ENCODE data around the gene ZNF311. TPM values are rescaled to one million over a fixed set of nuclear protein-coding genes. Genes with fewer than 3 reads are reported as not detected.

Gene ZNF311
- not detected in 2 replicates for total RNA-seq (2014; rRNA removed; shearing (Covaris generic); ENCODE audit: low replicate concordance)

DNA sequence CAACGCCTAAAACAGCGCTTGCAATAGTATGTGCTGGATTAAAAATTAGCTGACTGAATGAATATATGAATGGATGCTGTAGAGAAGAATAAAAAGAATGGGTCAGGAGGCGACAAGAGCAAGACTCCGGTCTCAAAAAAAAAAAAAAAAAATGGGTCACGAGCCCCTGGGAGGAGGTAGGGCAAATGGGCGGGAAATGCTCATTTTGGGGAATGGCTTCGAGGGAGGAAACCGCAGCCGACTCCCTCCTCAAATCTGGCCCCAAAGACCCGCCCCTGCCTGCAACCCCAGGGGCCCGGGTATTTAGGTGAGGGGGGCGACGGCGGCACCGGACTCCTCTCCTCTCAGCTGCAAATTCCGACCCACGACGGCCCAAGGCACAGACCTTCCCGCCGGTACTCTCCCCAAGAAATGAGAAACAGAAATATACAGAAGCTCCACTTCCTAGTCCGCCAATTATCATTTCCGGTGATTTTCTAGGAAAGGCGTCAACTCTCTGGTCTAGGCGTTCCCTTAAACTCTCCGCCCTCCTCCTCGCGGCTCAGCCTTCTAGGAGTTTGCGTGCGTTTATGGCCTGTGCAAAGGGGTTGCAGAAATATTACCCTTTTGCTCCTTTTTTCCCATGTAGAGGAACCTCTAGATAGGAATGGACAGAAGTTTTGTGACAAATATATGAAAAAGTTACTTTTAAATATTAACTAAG lies at the start of gene ZNF311:
Gene ZNF311 (minus strand): TSS at position 133 of the 703 bp plus-strand sequence. CDS start 1,361 bp downstream, outside the sequence.
- H3K36me3 ChIP-seq (ENCODE audit: insufficient read depth, low read length): no peaks in the 10 kb centered on the region
- no peaks in the 10 kb centered on the region for H3K4me1 ChIP-seq (ENCODE audit: low read length)
- H3K9me2 ChIP-seq (replicated peaks; ENCODE audit: insufficient read depth, low read length): no peaks in the 10 kb centered on the region
- no peak within 1 kb of the TSS for H2AFZ ChIP-seq (ENCODE audit: low read length)
- H3K4me3 ChIP-seq (ENCODE audit: low read length): no peak within 1 kb of the TSS
- H3K9ac ChIP-seq (ENCODE audit: low read length): no peak within 1 kb of the TSS
- no peaks in the 10 kb centered on the region for H3K79me2 ChIP-seq (ENCODE audit: low read length)
- no peak within 1 kb of the TSS for H3K27ac ChIP-seq (ENCODE audit: low read length)
- H3K27me3 ChIP-seq (ENCODE audit: low read length): no peaks in the 10 kb centered on the region
- DNase-seq: no peak
- H4K20me1 ChIP-seq (ENCODE audit: insufficient read depth, low read depth, low read length): no peaks in the 10 kb centered on the region
- no peaks in the 10 kb centered on the region for H3K9me3 ChIP-seq (ENCODE audit: low read length)
- H3K4me2 ChIP-seq (ENCODE audit: low read depth, low read length, poor library complexity, severe bottlenecking): no peak within 1 kb of the TSS

DNA sequence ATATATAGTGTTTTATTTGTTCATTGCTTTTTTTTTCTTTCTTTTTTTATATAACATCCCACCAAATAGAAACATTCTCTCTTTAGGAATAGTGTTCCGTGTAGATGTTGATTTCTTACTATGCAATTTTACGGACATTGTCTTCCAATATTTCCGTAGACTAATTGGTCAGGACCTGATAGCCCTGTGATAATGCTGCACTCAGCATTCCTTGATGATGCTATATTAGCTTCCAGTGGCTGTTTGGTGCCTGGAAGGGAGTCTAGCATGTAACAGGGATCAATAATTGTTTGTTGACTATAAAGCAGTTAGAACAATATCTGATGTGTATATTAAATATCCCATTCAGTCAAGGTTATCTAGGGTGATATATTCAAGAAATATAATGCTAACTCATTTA lies 46.6 kb upstream of the ZNF311 start:
- Histone ChIP-seq H3K36me3 (ENCODE audit: insufficient read depth, low read length) (no peaks in the 10 kb centered on the region), H3K27ac (ENCODE audit: low read length) (no peak overlapping the region), H3K4me1 (ENCODE audit: low read length) (no peaks in the 10 kb centered on the region), H3K4me3 (ENCODE audit: low read length) (no peak overlapping the region), H3K9ac (ENCODE audit: low read length) (no peak overlapping the region), H2AFZ (ENCODE audit: low read length) (no peak overlapping the region), H4K20me1 (ENCODE audit: insufficient read depth, low read depth, low read length) (no peaks in the 10 kb centered on the region), H3K4me2 (ENCODE audit: low read depth, low read length, poor library complexity, severe bottlenecking) (no peak overlapping the region), H3K9me3 (ENCODE audit: low read length) (no peaks in the 10 kb centered on the region), H3K79me2 (ENCODE audit: low read length) (no peaks in the 10 kb centered on the region), H3K27me3 (ENCODE audit: low read length) (0 out of 2 replicates have a peak, but pooled peaks cover 2% of the 10 kb centered on the region), H3K9me2 (replicated peaks; ENCODE audit: insufficient read depth, low read length) (no peaks in the 10 kb centered on the region)
- DNase-seq: no peak

DNA sequence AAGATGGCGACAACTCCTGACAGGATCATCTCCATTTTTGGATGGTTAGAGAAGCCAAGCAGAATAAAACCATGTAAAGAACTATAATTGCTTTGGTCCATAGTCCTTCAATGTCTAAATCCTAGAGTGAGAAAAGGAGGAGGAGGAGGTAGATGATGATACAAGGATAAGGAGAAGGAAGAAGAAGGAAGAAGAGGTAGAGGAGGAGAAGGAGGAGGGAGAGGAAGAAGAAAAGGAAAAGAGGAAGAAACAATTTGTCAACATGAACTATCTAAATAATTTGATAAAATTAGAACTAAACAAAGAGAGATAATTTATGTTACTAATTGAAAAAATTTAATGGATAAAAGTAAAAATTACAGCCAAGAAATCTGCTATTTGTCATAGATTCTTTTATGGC lies 40.0 kb upstream of the ZNF311 start, which contains the start of gene OR2W1:
Gene OR2W1 (minus strand): TSS at position 101 of the 400 bp plus-strand sequence. CDS start 0 bp downstream, at position 101.
- Histone ChIP-seq H2AFZ (ENCODE audit: low read length) (no peak within 1 kb of the TSS), H3K27ac (ENCODE audit: low read length) (no peak within 1 kb of the TSS), H4K20me1 (ENCODE audit: insufficient read depth, low read depth, low read length) (no peaks in the 10 kb centered on the region)

DNA sequence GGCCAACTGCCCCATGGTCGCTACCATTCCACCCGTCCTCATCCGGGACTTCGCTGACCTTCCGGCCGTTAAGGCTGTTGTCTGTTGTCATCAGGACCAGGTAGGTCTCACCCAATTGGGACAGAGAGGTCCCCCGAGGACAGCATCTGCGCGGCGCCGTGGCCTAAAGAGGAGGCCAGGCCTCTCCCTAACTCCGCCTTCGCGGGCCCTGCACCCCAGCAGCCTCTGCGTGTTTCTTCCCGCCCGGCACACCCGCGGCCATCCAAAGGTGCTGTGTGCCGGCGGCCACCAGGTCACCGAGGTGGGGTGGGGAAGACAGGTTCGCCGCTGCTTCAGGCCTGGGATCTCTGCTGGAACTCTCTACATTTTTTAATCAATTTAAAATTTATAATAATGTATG lies 30.8 kb upstream of the ZNF311 start:
- H3K36me3 ChIP-seq (ENCODE audit: insufficient read depth, low read length): no peaks in the 10 kb centered on the region
- H3K4me3 ChIP-seq (ENCODE audit: low read length): no peak overlapping the region
- DNase-seq: no peak
- no peaks in the 10 kb centered on the region for H3K9me2 ChIP-seq (replicated peaks; ENCODE audit: insufficient read depth, low read length)
- no peak overlapping the region for H3K9ac ChIP-seq (ENCODE audit: low read length)
- H3K4me2 ChIP-seq (ENCODE audit: low read depth, low read length, poor library complexity, severe bottlenecking): no peak overlapping the region
- H4K20me1 ChIP-seq (ENCODE audit: insufficient read depth, low read depth, low read length): no peaks in the 10 kb centered on the region
- no peaks in the 10 kb centered on the region for H3K27me3 ChIP-seq (ENCODE audit: low read length)
- H3K27ac ChIP-seq (ENCODE audit: low read length): no peak overlapping the region
- no peaks in the 10 kb centered on the region for H3K9me3 ChIP-seq (ENCODE audit: low read length)
- no peaks in the 10 kb centered on the region for H3K4me1 ChIP-seq (ENCODE audit: low read length)
- no peak overlapping the region for H2AFZ ChIP-seq (ENCODE audit: low read length)
- no peaks in the 10 kb centered on the region for H3K79me2 ChIP-seq (ENCODE audit: low read length)

More for the DNA sequence above, 40.0 kb upstream of the ZNF311 start, which contains the start of gene OR2W1:
- no peaks in the 10 kb centered on the region for H3K79me2 ChIP-seq (ENCODE audit: low read length)
- no peak within 1 kb of the TSS for H3K9ac ChIP-seq (ENCODE audit: low read length)
- DNase-seq: no peak
- H3K4me3 ChIP-seq (ENCODE audit: low read length): no peak within 1 kb of the TSS
- no peaks in the 10 kb centered on the region for H3K9me3 ChIP-seq (ENCODE audit: low read length)
- H3K36me3 ChIP-seq (ENCODE audit: insufficient read depth, low read length): no peaks in the 10 kb centered on the region
- H3K27me3 ChIP-seq (ENCODE audit: low read length): 0 out of 2 replicates have a peak, but pooled peaks cover under 1% of the 10 kb centered on the region
- H3K4me1 ChIP-seq (ENCODE audit: low read length): no peaks in the 10 kb centered on the region
- no peak within 1 kb of the TSS for H3K4me2 ChIP-seq (ENCODE audit: low read depth, low read length, poor library complexity, severe bottlenecking)
- H3K9me2 ChIP-seq (replicated peaks; ENCODE audit: insufficient read depth, low read length): no peaks in the 10 kb centered on the region

DNA sequence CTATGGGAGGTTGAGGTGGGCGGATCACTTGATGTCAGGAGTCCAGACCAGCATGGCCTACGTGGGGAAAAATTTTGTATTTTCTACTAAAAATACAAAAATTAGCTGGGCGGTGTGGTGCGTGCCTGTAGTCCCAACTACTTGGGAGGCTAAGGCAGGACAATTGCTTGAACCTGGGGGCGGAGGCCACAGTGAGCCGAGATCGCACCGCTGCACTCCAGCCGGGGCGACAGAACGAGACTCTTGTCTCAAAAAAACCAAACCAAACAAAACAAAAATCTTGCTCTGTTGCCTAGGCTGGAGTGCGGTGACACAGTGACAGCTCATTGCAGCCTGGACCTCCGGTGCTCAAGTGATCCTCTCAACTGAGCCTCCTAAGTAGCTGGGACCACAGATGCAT lies 23.7 kb upstream of the ZNF311 start:
- H3K79me2 ChIP-seq (ENCODE audit: low read length): no peaks in the 10 kb centered on the region
- H3K4me2 ChIP-seq (ENCODE audit: low read depth, low read length, poor library complexity, severe bottlenecking): no peak overlapping the region
- DNase-seq: no peak
- H3K4me1 ChIP-seq (ENCODE audit: low read length): peaks cover 6% of the 10 kb centered on the region; the same call in 1 of the 2 replicates
- no peak overlapping the region for H2AFZ ChIP-seq (ENCODE audit: low read length)
- no peaks in the 10 kb centered on the region for H3K36me3 ChIP-seq (ENCODE audit: insufficient read depth, low read length)
- H4K20me1 ChIP-seq (ENCODE audit: insufficient read depth, low read depth, low read length): no peaks in the 10 kb centered on the region
- H3K27ac ChIP-seq (ENCODE audit: low read length): no peak overlapping the region
- no peak overlapping the region for H3K9ac ChIP-seq (ENCODE audit: low read length)
- no peaks in the 10 kb centered on the region for H3K9me2 ChIP-seq (replicated peaks; ENCODE audit: insufficient read depth, low read length)
- H3K9me3 ChIP-seq (ENCODE audit: low read length): no peaks in the 10 kb centered on the region
- H3K27me3 ChIP-seq (ENCODE audit: low read length): 0 out of 2 replicates have a peak, but pooled peaks cover 3% of the 10 kb centered on the region
- H3K4me3 ChIP-seq (ENCODE audit: low read length): no peak overlapping the region

DNA sequence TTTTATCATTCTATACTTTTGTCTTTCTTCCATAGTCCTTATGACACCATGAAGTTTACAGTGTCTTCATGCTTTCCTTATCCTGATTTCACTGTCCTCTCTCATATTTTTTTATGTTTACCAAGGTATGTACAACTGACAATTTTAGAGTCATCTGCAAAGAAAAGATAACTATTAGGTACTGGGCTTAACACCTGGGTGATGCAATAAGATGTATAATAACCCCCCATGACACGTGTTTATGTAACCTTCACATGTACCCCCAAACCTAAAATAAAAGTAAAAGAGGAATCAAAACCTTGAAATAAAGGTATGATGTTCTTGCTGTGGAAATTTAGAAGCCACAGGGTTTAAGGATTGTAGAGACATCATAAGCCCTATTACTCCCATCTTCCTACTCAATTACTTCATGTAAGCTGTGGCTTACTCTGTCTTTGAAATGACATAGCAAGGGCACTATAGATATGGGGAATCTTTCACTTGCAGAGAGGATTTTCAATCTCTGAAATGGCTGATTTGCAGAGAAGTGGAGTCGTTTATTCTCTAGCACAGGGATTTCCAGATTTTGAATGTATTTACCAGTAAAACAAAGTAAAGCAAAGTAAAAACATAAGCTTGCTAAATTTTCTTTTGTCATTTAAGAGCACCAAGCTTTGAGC lies 20.9 kb upstream of the ZNF311 start:
- H3K36me3 ChIP-seq (ENCODE audit: insufficient read depth, low read length): no peaks in the 10 kb centered on the region
- peaks cover 6% of the 10 kb centered on the region; the same call in 1 of the 2 replicates for H3K4me1 ChIP-seq (ENCODE audit: low read length)
- H3K79me2 ChIP-seq (ENCODE audit: low read length): no peaks in the 10 kb centered on the region
- no peaks in the 10 kb centered on the region for H3K9me3 ChIP-seq (ENCODE audit: low read length)
- H3K9me2 ChIP-seq (replicated peaks; ENCODE audit: insufficient read depth, low read length): no peaks in the 10 kb centered on the region
- H3K4me2 ChIP-seq (ENCODE audit: low read depth, low read length, poor library complexity, severe bottlenecking): no peak overlapping the region
- no peak overlapping the region for H3K9ac ChIP-seq (ENCODE audit: low read length)
- H4K20me1 ChIP-seq (ENCODE audit: insufficient read depth, low read depth, low read length): no peaks in the 10 kb centered on the region
- H3K4me3 ChIP-seq (ENCODE audit: low read length): no peak overlapping the region
- no peak overlapping the region for H2AFZ ChIP-seq (ENCODE audit: low read length)
- DNase-seq: no peak
- 0 out of 2 replicates have a peak, but pooled peaks cover 3% of the 10 kb centered on the region for H3K27me3 ChIP-seq (ENCODE audit: low read length)
- no peak overlapping the region for H3K27ac ChIP-seq (ENCODE audit: low read length)

DNA sequence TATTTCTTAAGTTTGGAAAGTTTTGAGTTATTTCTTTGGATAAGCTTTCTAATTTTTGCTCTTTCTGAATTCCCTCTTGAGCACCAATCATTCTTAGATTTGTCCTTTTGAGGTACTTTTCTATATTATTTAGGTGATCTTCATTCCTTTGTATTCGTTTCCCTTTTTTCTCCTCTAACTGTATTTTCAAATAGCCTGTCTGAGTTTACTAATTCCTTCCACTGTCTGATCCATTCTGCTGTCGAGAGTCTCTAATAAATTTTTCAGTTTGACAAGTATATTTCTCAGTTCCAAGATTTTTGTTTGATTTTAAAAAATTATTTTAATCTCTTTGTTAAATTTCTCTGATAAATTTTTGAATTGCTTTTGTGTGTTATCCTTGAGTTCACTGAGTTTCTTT lies 16.3 kb upstream of the ZNF311 start:
- Histone ChIP-seq H3K4me1 (ENCODE audit: low read length) (no peaks in the 10 kb centered on the region), H3K9ac (ENCODE audit: low read length) (no peak overlapping the region), H2AFZ (ENCODE audit: low read length) (no peak overlapping the region), H3K9me2 (replicated peaks; ENCODE audit: insufficient read depth, low read length) (no peaks in the 10 kb centered on the region), H4K20me1 (ENCODE audit: insufficient read depth, low read depth, low read length) (no peaks in the 10 kb centered on the region), H3K27ac (ENCODE audit: low read length) (no peak overlapping the region), H3K4me3 (ENCODE audit: low read length) (no peak overlapping the region), H3K79me2 (ENCODE audit: low read length) (no peaks in the 10 kb centered on the region), H3K4me2 (ENCODE audit: low read depth, low read length, poor library complexity, severe bottlenecking) (no peak overlapping the region), H3K36me3 (ENCODE audit: insufficient read depth, low read length) (no peaks in the 10 kb centered on the region), H3K9me3 (ENCODE audit: low read length) (no peaks in the 10 kb centered on the region), H3K27me3 (ENCODE audit: low read length) (0 out of 2 replicates have a peak, but pooled peaks cover under 1% of the 10 kb centered on the region)
- no peak for DNase-seq

DNA sequence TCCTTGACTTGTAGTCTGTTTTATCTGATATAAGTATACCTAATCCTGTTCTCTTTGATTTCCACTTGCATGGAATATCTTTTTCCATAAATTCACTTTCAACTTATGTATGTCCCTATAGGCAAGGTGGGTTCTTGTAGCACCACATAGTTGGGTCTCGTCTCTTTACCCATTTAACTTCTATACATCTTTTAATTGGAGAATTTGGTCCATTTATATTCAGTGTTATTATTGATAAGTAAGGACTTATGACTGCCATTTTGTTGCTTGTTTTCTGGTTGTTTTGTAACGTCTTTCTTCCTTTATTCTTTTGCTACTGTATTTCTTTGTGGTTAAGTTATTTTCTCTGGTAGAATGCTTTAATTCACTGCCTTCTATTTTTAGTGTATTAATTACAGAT lies 14.5 kb upstream of the ZNF311 start:
- no peaks in the 10 kb centered on the region for H4K20me1 ChIP-seq (ENCODE audit: insufficient read depth, low read depth, low read length)
- H3K4me1 ChIP-seq (ENCODE audit: low read length): no peaks in the 10 kb centered on the region
- H3K27me3 ChIP-seq (ENCODE audit: low read length): no peaks in the 10 kb centered on the region
- no peak overlapping the region for H3K9ac ChIP-seq (ENCODE audit: low read length)
- no peaks in the 10 kb centered on the region for H3K9me3 ChIP-seq (ENCODE audit: low read length)
- H3K4me3 ChIP-seq (ENCODE audit: low read length): no peak overlapping the region
- H2AFZ ChIP-seq (ENCODE audit: low read length): no peak overlapping the region
- no peak for DNase-seq
- H3K79me2 ChIP-seq (ENCODE audit: low read length): no peaks in the 10 kb centered on the region
- H3K9me2 ChIP-seq (replicated peaks; ENCODE audit: insufficient read depth, low read length): no peaks in the 10 kb centered on the region
- no peaks in the 10 kb centered on the region for H3K36me3 ChIP-seq (ENCODE audit: insufficient read depth, low read length)
- no peak overlapping the region for H3K27ac ChIP-seq (ENCODE audit: low read length)
- H3K4me2 ChIP-seq (ENCODE audit: low read depth, low read length, poor library complexity, severe bottlenecking): no peak overlapping the region

Measured in Karpas-422 (cell line).